ENCODE data around the gene IL2RG.

Gene IL2RG

GRCh38 chrX:71109051-71109450 is 2.3 kb downstream of the IL2RG start:
- no peak for DNase-seq

GRCh38 chrX:71107762-71108360 is 3.5 kb downstream of the IL2RG start:
- DNase-seq, result peak in 1 of 51 donors; percentile 0

- DNase-seq, result no peak
These were observed 4.1 kb downstream of the IL2RG start for GRCh38 chrX:71107245-71107644.

GRCh38 chrX:71106427-71106826 is 5.0 kb downstream of the IL2RG start, which contains the start of gene CXorf65:
Gene CXorf65, minus strand, starts transcription at chrX:71106740. Its CDS starts 184 bp downstream, at chrX:71106556.
- DNase-seq, result no peak

GRCh38 chrX:71105628-71106027 is 5.7 kb downstream of the IL2RG start:
- no peak for DNase-seq

- peak in 6 of 51 donors; percentile 1 to 7 (median 2) for DNase-seq
These were observed 8.0 kb downstream of the IL2RG start for GRCh38 chrX:71103110-71103983.

GRCh38 chrX:71102292-71102691 is 9.1 kb downstream of the IL2RG start:
- no peak for DNase-seq

GRCh38 chrX:71100581-71101505 is 10.5 kb downstream of the IL2RG start:
- DNase-seq, result no peak

- DNase-seq, result no peak
These were observed 11.6 kb downstream of the IL2RG start for GRCh38 chrX:71099736-71100135.

- DNase-seq, result no peak
These were observed 12.3 kb downstream of the IL2RG start for GRCh38 chrX:71098951-71099506.

GRCh38 chrX:71098302-71098701 is 13.1 kb downstream of the IL2RG start:
- DNase-seq, result peak in 35 of 51 donors; percentile 0 to 62 (median 12)

GRCh38 chrX:71096760-71097032 is 14.7 kb downstream of the IL2RG start:
- DNase-seq, result peak in 1 of 51 donors; percentile 34

- DNase-seq, result peak in 15 of 51 donors; percentile 1 to 70 (median 23)
These were observed 15.2 kb downstream of the IL2RG start for GRCh38 chrX:71095981-71096759.

GRCh38 chrX:71095555-71095980 is 15.8 kb downstream of the IL2RG start, which contains the start of gene FOXO4:
Gene FOXO4, plus strand, starts transcription at chrX:71095851. Its CDS starts 678 bp downstream, at chrX:71096529.
- peak; percentile 19 to 93 (median 79) for DNase-seq

- no peak for DNase-seq
These were observed 16.3 kb downstream of the IL2RG start for GRCh38 chrX:71095033-71095432.

GRCh38 chrX:71091263-71091662 is 20.1 kb downstream of the IL2RG start:
- no peak for DNase-seq

GRCh38 chrX:71085900-71086299 is 25.5 kb downstream of the IL2RG start:
- DNase-seq, result no peak

GRCh38 chrX:71082822-71083221 is 28.6 kb downstream of the IL2RG start:
- no peak for DNase-seq

GRCh38 chrX:71082124-71082647 is 29.2 kb downstream of the IL2RG start:
- DNase-seq, result no peak
